ENCODE results near the gene VEZF1.

VEZF1 gene

DNA sequence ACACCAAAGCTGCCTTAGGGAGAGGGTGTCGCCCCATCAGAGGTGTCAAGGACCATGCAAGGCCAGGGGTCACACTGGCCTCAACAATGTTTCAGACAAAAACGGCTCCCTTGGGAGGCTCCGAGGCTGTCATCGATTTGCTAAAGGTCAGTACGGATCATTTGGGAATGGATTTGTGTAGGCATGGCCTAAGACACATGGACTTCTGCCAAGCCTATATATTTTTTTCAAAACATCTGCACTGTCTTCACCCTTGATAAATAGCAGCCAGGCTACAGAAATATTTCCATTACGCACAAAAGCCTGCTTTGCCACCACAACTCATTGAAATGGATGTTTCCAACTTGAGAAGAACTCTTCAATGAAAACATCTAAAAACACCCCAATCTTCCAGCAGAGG, 43.1 kb downstream of the VEZF1 start:
- no peak for DNase-seq (ENCODE audit: low read depth in 1 of 2, low spot score in 1 of 2)
- no peak for TF ChIP-seq POLR2AphosphoS5 (IDR thresholded peaks at IDR 0.05; ENCODE audit: low read depth)
- no peak for TF ChIP-seq SPI1 (IDR thresholded peaks at IDR 0.05; ENCODE audit: borderline replicate concordance, low read depth)
- TF ChIP-seq GABPA (IDR thresholded peaks at IDR 0.05; ENCODE audit: low read depth), result no peak
- TF ChIP-seq, protein P1, sequence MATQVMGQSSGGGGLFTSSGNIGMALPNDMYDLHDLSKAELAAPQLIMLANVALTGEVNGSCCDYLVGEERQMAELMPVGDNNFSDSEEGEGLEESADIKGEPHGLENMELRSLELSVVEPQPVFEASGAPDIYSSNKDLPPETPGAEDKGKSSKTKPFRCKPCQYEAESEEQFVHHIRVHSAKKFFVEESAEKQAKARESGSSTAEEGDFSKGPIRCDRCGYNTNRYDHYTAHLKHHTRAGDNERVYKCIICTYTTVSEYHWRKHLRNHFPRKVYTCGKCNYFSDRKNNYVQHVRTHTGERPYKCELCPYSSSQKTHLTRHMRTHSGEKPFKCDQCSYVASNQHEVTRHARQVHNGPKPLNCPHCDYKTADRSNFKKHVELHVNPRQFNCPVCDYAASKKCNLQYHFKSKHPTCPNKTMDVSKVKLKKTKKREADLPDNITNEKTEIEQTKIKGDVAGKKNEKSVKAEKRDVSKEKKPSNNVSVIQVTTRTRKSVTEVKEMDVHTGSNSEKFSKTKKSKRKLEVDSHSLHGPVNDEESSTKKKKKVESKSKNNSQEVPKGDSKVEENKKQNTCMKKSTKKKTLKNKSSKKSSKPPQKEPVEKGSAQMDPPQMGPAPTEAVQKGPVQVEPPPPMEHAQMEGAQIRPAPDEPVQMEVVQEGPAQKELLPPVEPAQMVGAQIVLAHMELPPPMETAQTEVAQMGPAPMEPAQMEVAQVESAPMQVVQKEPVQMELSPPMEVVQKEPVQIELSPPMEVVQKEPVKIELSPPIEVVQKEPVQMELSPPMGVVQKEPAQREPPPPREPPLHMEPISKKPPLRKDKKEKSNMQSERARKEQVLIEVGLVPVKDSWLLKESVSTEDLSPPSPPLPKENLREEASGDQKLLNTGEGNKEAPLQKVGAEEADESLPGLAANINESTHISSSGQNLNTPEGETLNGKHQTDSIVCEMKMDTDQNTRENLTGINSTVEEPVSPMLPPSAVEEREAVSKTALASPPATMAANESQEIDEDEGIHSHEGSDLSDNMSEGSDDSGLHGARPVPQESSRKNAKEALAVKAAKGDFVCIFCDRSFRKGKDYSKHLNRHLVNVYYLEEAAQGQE (IDR thresholded peaks at IDR 0.05; ENCODE audit: insufficient replicate concordance, low read depth), result no peak
- TF ChIP-seq, protein P2, sequence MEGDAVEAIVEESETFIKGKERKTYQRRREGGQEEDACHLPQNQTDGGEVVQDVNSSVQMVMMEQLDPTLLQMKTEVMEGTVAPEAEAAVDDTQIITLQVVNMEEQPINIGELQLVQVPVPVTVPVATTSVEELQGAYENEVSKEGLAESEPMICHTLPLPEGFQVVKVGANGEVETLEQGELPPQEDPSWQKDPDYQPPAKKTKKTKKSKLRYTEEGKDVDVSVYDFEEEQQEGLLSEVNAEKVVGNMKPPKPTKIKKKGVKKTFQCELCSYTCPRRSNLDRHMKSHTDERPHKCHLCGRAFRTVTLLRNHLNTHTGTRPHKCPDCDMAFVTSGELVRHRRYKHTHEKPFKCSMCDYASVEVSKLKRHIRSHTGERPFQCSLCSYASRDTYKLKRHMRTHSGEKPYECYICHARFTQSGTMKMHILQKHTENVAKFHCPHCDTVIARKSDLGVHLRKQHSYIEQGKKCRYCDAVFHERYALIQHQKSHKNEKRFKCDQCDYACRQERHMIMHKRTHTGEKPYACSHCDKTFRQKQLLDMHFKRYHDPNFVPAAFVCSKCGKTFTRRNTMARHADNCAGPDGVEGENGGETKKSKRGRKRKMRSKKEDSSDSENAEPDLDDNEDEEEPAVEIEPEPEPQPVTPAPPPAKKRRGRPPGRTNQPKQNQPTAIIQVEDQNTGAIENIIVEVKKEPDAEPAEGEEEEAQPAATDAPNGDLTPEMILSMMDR (IDR thresholded peaks at IDR 0.05; ENCODE audit: insufficient read depth, low read length), result no peak
- Histone ChIP-seq H3K27me3 (ENCODE audit: insufficient read depth, poor library complexity, severe bottlenecking) (no peaks in the 10 kb centered on the region), H3K27ac (replicated peaks) (no peak overlapping the region), H3K4me3 (replicated peaks; ENCODE audit: insufficient read depth, low read length) (no peak overlapping the region)

DNA sequence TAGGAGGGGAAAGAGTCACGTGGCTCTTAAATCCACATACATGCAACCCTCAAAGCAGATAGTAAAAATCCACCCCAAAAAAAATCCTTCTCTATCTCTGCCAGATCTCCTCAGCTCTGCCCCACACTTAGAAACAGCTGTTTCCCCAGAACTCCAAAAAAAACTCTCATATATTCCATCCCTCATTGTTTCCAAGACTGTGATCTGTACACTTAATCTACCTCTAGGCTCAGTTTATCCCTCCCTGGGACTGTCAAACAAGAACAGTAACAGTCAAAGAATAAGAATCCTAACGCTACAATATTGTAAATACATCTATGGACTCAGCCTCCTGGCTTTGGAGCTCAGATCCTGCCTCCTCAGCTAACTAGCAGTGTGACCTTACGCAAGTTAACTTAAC, 44.4 kb downstream of the VEZF1 start:
- no peak for DNase-seq (ENCODE audit: low read depth in 1 of 2, low spot score in 1 of 2)
- Histone ChIP-seq H3K27me3 (ENCODE audit: insufficient read depth, poor library complexity, severe bottlenecking) (no peaks in the 10 kb centered on the region), H3K27ac (replicated peaks) (no peak overlapping the region), H3K4me3 (replicated peaks; ENCODE audit: insufficient read depth, low read length) (no peak overlapping the region)
- TF ChIP-seq POLR2AphosphoS5 (IDR thresholded peaks at IDR 0.05; ENCODE audit: low read depth) (no peak), GABPA (IDR thresholded peaks at IDR 0.05; ENCODE audit: low read depth) (no peak), SPI1 (IDR thresholded peaks at IDR 0.05; ENCODE audit: borderline replicate concordance, low read depth) (no peak)
- TF ChIP-seq, protein P1 (IDR thresholded peaks at IDR 0.05; ENCODE audit: insufficient replicate concordance, low read depth), result no peak
- TF ChIP-seq, protein P2 (IDR thresholded peaks at IDR 0.05; ENCODE audit: insufficient read depth, low read length), result no peak

DNA sequence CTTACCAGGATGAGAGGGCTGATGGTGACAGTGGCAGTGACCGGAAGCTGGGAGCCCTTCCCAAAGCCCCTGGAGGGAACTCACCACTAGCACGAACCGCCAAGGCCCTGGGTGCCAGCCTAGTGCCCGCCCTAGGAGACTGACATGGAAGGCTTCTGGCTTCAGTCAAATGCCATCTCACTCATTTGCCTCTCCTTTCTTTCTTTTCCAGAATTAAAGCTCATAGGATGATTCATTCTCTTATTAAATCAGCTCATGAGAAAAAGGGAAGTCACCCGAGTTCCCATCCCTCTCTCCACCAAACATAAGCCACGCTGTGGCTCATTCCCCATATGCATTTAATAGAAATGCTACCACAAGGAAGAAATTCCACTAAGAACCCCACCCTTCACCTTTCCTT, 44.9 kb downstream of the VEZF1 start:
- H3K27me3 ChIP-seq (ENCODE audit: insufficient read depth, poor library complexity, severe bottlenecking), result no peaks in the 10 kb centered on the region
- TF ChIP-seq POLR2AphosphoS5 (IDR thresholded peaks at IDR 0.05; ENCODE audit: low read depth), result no peak
- TF ChIP-seq SPI1 (IDR thresholded peaks at IDR 0.05; ENCODE audit: borderline replicate concordance, low read depth), result peak; percentile 92
- peak in 1 of 2 experiments; percentile 21 for DNase-seq (ENCODE audit: low read depth in 1 of 2, low spot score in 1 of 2)
- no peak overlapping the region for H3K27ac ChIP-seq (replicated peaks)
- H3K4me3 ChIP-seq (replicated peaks; ENCODE audit: insufficient read depth, low read length), result no peak overlapping the region

DNA sequence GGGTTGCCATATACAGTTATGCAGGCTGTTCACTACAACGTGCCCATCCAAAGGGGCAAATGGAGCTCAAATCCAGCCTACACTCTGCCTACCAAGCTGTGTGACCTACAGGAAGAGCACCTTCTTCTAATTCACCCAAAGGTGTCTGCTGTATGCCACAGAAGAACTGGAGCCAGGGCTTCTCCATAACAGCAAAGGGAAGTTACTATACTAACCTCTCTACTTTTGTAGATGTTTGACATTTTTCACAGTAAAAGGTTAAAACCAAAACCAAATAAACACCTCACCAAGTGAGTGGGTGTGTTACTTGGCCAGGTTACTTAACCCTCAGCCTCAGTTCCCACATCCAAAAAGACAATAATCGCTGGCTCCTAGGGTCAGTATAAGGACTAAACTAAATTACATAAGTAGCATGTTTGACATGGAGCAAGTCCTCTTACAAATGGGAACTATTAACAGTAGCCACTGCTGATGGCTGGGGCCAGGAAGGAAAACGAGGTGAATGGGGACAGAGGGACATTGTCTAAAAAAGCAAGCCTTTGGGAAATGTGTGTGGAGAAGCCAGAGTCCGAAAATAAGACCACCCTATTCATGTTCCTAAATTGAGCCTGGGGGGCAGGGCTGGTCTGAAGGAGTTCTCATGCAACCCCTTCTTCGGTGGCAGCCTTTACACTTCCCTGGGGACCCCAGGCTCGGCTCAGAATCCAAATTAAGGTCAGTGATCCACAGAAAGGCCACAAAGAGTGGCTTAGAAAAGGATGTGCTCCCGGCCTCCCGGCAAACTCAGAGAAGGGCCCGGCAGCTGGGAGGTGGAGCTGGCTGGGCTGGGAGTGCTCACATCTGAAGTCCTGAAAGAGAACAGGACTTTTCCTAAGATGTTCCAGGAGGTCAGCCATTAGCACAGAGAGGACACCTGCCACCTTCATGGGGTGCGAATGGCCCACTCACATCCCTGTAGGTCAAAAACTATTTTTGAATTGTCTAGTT, 46.4 kb downstream of the VEZF1 start:
- TF ChIP-seq, protein P1 (IDR thresholded peaks at IDR 0.05; ENCODE audit: insufficient replicate concordance, low read depth), result no peak
- TF ChIP-seq, protein P2 (IDR thresholded peaks at IDR 0.05; ENCODE audit: insufficient read depth, low read length), result no peak
- TF ChIP-seq POLR2AphosphoS5 (IDR thresholded peaks at IDR 0.05; ENCODE audit: low read depth) (no peak), SPI1 (IDR thresholded peaks at IDR 0.05; ENCODE audit: borderline replicate concordance, low read depth) (no peak), GABPA (IDR thresholded peaks at IDR 0.05; ENCODE audit: low read depth) (no peak)
- DNase-seq (ENCODE audit: low read depth in 1 of 2, low spot score in 1 of 2), result no peak
- no peak overlapping the region for H3K4me3 ChIP-seq (replicated peaks; ENCODE audit: insufficient read depth, low read length)
- H3K27me3 ChIP-seq (ENCODE audit: insufficient read depth, poor library complexity, severe bottlenecking), result no peaks in the 10 kb centered on the region
- no peak overlapping the region for H3K27ac ChIP-seq (replicated peaks)
